Measurements from ENCODE around the gene PSMF1. TPM values are rescaled to one million over a fixed set of nuclear protein-coding genes. Genes with fewer than 3 reads are reported as not detected.

PSMF1 gene
- total and polyA plus RNA-seq, 2 donors (not counting 3 experiments of a cell fraction or from before 2014, with no cell fraction given): 142 to 354 TPM

GRCh38 chr20:1210501-1210900 is 92.1 kb downstream of the PSMF1 start:
- no peak overlapping the region for H3K27ac ChIP-seq (ENCODE audit: insufficient read depth, low read depth, low read length)
- no peak overlapping the region for H3K9ac ChIP-seq (replicated peaks; ENCODE audit: extremely low read depth, insufficient read depth, low read length)
- TF ChIP-seq EZH2 (IDR thresholded peaks at IDR 0.05; ENCODE audit: borderline replicate concordance, low read depth, low read length, severe bottlenecking) (no peak), MAX (IDR thresholded peaks at IDR 0.05; ENCODE audit: insufficient read depth, insufficient read length) (no peak), POLR2A (IDR thresholded peaks at IDR 0.05; ENCODE audit: low read depth, low read length) (no peak), FOS (IDR thresholded peaks at IDR 0.05; ENCODE audit: borderline replicate concordance, insufficient read depth, low read length) (no peak), MYC (IDR thresholded peaks at IDR 0.05; ENCODE audit: low read depth, low read length) (no peak), GATA2 (IDR thresholded peaks at IDR 0.05; ENCODE audit: insufficient read depth, insufficient read length, low read depth, low read length) (no peak), JUN (IDR thresholded peaks at IDR 0.05; ENCODE audit: borderline replicate concordance, insufficient read depth, insufficient read length, low read depth) (no peak), POLR2AphosphoS5 (IDR thresholded peaks at IDR 0.05; ENCODE audit: insufficient read depth, low read depth, low read length) (no peak), CTCF (IDR thresholded peaks at IDR 0.05; ENCODE audit: extremely low read depth in 1 of 2, insufficient read depth in 1 of 2, low read depth in 1 of 2, low read length in 2 of 2) (no peak)
- peaks cover 11 to 47% of the 10 kb centered on the region in 2 experiments for H3K27me3 ChIP-seq (ENCODE audit: control insufficient read depth in 2 of 2, insufficient read depth in 2 of 2, low read length in 2 of 2)
- no peaks in the 10 kb centered on the region for H3K9me3 ChIP-seq (replicated peaks; ENCODE audit: control insufficient read depth, insufficient read depth, low read length)
- H3K4me2 ChIP-seq (ENCODE audit: insufficient read depth, low read length): no peak overlapping the region
- H3K79me2 ChIP-seq (ENCODE audit: control insufficient read depth, insufficient read depth, low read length): no peaks in the 10 kb centered on the region
- DNase-seq (ENCODE audit: low read depth, low spot score): no peak
- intact Hi-C loops (cut with micrococcal nuclease): loop anchor here (10.0 kb wide), 1 partner anchor 256 kb away; no protein-coding TSS in a partner anchor
- H3K9me1 ChIP-seq (replicated peaks; ENCODE audit: control insufficient read depth, extremely low read depth, insufficient read depth, low read length): no peaks in the 10 kb centered on the region
- BruUV-seq (replicated peaks): no TSS peak
- H3K4me1 ChIP-seq (ENCODE audit: control insufficient read depth, extremely low read depth, insufficient read depth, low read length): no peaks in the 10 kb centered on the region
- ChIA-PET POLR2A (no interaction called here), CTCF (interaction anchor here (0.8 to 4.2 kb wide), 5 partner anchors 89 to 293 kb away, joined by 3 to 32 read pairs (median 8); partner anchors contain the start of gene NSFL1C)
- dilution Hi-C loops (cut with MboI; ENCODE audit: extremely low pct_ligation_motif_present, low sequenced_read_pairs): no loop called here
- no peak for FAIRE-seq
- no peaks in the 10 kb centered on the region for H4K20me1 ChIP-seq (replicated peaks; ENCODE audit: control insufficient read depth, extremely low read depth, insufficient read depth, low read length)
- H3K36me3 ChIP-seq (ENCODE audit: control insufficient read depth in 2 of 2, extremely low read depth in 1 of 2, insufficient read depth in 2 of 2, low read length in 2 of 2): no peaks in the 10 kb centered on the region
- H2AFZ ChIP-seq (ENCODE audit: low read depth, low read length): no peak overlapping the region
- H3K4me3 ChIP-seq (replicated peaks in 1 of 3; ENCODE audit: insufficient read depth in 1 of 3, low read depth in 1 of 3, low read length in 3 of 3): no peak overlapping the region

All from endothelial cell of umbilical vein (primary cell).